GM15510 (cell line): Measurements from ENCODE around the gene C9orf72.

Experiments
- POLR2A ChIP-seq: IDR thresholded peaks from 3 replicates; pipeline ENCODE4 v1.6.1; 2011; ENCODE audit warnings: borderline replicate concordance; ENCODE audit not compliant: insufficient read length; ENCODE audit errors: extremely low read depth

Gene C9orf72

DNA sequence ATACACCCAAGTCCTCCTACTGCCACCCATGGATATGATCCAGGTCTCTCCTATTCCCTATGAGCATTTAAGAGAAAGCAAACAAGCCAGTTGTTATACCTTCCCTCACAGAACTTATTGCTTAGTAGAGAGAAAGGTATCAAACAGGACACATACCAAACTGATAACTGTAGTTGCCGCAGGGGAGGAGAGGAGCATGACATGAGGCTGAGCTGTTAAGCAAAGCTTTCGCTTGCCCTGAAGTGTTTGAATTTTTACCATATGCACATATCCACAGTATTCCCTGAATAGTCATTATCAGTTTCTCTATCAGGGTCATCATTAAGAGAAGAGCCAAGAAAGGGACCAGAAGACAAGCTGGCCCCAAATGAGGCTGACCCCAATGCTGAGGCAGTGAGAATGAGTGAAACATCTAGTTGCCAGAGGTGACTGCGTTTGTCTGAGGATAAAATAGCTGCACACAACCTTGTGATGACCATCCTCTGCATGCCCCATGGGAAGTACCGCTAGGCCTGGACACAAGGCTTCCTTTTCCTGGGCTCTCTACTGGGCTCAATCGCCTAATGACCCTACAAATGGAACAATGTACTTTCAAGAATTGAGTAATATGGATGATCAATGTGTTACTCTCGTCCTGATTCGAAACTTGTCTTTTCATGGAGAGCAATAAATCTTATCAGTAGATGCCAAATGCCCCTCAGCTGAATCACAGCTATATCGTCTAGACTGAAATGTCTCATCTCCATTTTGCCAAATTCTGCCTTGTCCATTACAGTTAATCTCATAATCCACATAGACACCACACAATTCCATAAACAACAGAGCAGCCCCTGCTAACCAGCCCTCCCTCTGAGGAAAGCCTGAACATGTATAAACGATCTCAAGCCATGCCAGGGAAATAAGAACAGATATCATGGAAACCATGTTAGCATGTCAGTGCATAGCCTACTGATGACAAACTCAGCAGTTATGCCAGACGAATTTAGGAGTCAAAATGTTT is 53.5 kb downstream of the C9orf72 start:
- no peak for TF ChIP-seq POLR2A

DNA sequence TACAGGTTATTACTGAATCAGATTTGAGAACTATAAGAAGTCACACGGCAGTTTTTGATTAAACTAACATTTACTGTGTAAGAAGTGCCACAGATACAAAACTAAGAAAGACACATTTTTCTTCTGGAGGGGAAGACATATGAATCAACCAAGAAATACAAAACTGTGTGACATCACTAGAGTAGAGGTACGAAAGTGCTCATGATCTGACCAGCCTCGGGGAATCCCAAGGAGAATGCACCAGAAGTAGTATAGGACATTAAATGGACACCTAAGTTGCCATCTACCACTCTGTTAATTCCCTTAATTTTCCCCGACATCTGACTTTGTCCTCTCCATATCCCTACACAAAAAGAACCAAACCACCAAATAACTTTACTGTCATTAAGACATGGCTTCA is 54.5 kb downstream of the C9orf72 start:
- no peak for TF ChIP-seq POLR2A

GRCh38 chr9:27518006-27518405 is 55.3 kb downstream of the C9orf72 start:
- TF ChIP-seq POLR2A = no peak

GRCh38 chr9:27514551-27514950 is 58.7 kb downstream of the C9orf72 start:
- no peak for TF ChIP-seq POLR2A

- no peak for TF ChIP-seq POLR2A
Observed at GRCh38 chr9:27511771-27512170, 61.5 kb downstream of the C9orf72 start.

GRCh38 chr9:27510780-27511179 is 62.5 kb downstream of the C9orf72 start:
- no peak for TF ChIP-seq POLR2A

DNA sequence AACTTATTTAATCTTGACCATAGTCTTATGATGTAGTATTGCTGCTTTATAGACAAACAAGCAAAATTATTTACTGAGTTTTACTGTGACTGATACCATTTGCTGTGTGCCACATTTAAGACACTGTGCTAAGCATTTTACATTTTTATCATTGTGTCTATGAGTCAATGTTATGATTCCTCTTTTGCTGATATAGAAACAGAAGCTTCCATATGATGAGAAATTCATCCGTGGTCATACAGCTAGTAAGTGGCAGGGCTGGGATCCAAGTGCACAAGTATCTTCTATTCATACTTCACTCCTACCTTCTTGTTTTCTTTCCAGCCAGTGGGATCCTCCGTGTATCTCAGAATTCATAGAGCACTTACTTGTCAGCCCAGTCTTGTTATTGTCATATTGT is 66.3 kb downstream of the C9orf72 start:
- no peak for TF ChIP-seq POLR2A

- TF ChIP-seq POLR2A = no peak
Observed at GRCh38 chr9:27505744-27506161, 67.5 kb downstream of the C9orf72 start.

DNA sequence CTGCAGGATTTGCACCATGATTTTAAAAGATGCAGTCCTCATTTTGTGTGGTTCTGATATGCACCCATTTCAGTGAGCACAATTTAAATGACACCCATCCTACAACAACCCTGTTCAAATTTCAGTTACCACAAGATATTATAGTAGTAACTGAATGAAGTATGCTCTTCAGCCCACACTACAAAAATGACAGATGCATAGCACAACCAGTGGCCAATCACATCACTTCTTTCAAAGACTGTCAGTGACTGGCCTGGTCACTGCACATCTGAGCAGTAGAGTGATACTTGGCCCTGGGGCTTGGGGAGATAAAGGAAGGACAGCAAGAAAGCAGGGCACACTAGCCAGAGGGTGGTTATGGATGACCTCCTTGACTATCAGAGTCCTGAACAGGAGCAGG is 69.0 kb downstream of the C9orf72 start:
- TF ChIP-seq POLR2A = no peak

DNA sequence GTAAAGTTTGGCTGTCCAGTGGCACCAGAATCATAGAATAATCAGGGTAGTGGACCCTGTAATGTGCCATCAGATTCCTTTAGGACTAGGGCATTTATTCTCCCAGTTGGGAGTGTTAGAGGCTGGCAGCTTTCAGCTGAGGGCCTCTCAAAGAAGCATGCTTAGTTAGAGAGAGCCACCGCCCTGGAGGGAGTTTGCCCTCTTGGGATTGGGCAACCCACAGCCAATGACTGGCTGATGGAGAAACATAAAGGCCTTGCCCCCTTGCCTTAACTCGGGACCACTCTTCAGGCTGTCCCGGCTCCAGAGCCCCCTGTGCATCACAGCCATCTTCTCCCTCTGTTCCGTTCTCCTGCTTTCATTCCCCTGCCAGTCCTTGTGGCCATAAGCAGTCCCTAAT is 69.7 kb downstream of the C9orf72 start:
- TF ChIP-seq POLR2A = no peak

- TF ChIP-seq POLR2A = no peak
Observed at GRCh38 chr9:27499451-27499850, 73.8 kb downstream of the C9orf72 start.

DNA sequence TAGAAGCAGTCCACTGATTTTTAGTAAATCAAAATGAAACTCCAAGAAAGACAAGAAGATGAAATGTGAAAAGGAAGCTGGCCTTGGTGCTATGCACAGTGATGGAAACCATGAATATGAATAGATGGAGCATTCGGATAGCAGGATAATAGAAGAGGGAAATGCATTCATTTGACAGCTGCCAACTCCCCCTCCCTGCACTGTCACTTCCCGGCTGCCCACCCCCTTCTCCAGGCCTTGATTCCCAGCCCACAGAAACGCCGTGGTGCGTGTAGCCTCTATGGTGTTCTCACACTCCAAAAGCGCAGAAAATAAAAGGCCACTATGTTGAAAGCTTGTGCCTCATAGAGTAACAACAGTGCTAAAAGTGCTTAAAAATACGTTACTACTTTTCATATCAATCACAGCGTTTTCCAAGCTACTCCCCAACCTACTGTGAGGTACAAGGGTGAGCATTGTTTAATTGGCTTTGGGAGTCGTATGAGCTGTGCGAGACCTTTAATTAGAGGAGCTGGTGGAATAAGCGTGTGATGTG is 75.3 kb downstream of the C9orf72 start:
- no peak for TF ChIP-seq POLR2A
